GM12891 (cell line): ENCODE results near the gene TSKS.

Source experiments
- POLR2A ChIP-seq: IDR thresholded peaks from 2 replicates; pipeline ENCODE4 v1.6.1; 2011; ENCODE audit warnings: low read depth, low read length, control low read depth
- POLR2AphosphoS5 ChIP-seq: IDR thresholded peaks from 2 replicates; pipeline ENCODE4 v1.6.1; 2011; ENCODE audit warnings: low read depth, low read length, control low read depth
- SPI1 ChIP-seq: IDR thresholded peaks from 2 replicates; pipeline ENCODE4 v1.6.1; 2011; ENCODE audit warnings: low read depth, low read length, control low read depth

DNA sequence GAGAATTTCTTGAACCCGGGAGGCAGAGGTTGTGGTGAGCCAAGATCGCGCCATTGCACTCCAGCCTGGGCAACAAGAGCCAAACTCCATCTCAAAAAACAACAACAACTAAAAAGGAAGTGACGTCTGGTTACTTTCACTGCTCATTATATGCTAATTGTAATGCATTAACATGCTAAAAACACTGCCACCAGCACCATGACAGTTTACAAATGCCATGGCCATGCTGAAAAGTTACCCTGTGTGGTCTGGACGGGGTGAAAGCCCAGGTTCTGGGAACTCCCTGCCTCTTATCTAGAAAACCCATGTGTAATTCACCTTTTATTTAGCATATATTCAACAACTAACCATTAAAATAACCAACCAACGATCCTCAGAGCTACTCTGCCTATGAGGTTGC is 44.1 kb downstream of the TSKS start:
- TF ChIP-seq POLR2AphosphoS5 (no peak), POLR2A (no peak), SPI1 (no peak)
